Measurements from ENCODE around the gene CCDC106.

The CCDC106 gene

DNA sequence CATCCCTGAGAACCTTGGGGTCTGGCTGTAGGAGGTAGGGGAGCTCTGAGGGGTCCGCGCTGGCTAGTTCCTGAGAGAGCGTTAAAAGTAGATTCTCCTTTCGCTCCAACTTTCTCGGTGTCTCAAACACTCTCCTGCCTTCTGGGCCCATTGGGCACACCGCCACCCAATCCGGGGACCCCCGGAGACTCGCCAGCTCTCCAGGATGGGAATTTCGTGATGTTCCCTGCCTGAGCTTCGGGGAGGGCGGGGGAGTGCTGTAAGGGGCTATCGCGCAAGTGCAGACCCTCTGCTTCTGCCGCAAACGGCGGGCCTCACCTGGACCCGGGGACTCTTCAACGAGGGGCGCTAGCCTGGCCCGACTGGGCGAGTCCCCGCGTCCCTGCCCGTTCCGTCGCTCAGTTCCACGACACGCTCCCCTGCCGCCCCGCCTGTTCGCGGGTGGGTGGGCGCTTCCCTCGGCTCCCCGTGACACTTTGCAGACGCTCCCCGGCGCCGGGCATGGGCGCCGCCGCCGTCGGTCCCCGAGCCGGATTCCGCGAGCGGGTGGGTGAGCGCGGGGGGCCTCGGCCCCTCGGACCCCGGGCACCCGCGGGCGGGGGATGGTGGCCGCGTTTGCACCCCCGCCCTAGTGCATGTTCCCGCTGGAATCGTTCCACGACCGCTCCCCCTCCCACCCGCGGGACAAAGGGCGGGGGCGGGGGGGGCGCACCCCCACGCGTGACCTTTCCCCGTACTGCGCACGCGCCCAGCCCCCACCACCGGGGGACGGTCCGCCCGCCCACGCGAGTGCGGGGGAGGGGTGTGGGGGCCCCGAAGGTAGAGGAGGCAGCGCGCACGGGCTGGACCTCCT, at the start of gene CCDC106:
CCDC106 (plus strand) TSS at position 481 of the 853 bp plus-strand sequence. CDS start 835 bp downstream, outside the sequence.
- DNase-seq, result peak; percentile 79

GRCh38 chr19:55598719-55599467, 49.1 kb upstream of the CCDC106 start:
- no peak for TF ChIP-seq CTCF (IDR thresholded peaks at IDR 0.05)
- H3K4me3 Mint-ChIP-seq, result peak overlapping the region; percentile 96
- peak overlapping the region; percentile 99 for H3K27ac Mint-ChIP-seq
- peaks cover 10% of the 10 kb centered on the region for H3K9me3 Mint-ChIP-seq
- H3K27me3 Mint-ChIP-seq (ENCODE audit: low read depth, poor library complexity), result no peaks in the 10 kb centered on the region
- peaks cover 48% of the 10 kb centered on the region for H3K36me3 Mint-ChIP-seq (ENCODE audit: low read depth)
- DNase-seq, result peak; percentile 98
- H3K4me1 Mint-ChIP-seq, result peaks cover 37% of the 10 kb centered on the region

More for the DNA sequence above, at the start of gene CCDC106:
- Mint-ChIP-seq H3K9me3 (no peaks in the 10 kb centered on the region), H3K27ac (peak within 1 kb of the TSS; percentile 61), H3K4me1 (peaks cover 48% of the 10 kb centered on the region), H3K4me3 (peak within 1 kb of the TSS; percentile 85), H3K27me3 (ENCODE audit: low read depth, poor library complexity) (no peaks in the 10 kb centered on the region), H3K36me3 (ENCODE audit: low read depth) (peaks cover 21% of the 10 kb centered on the region)
- TF ChIP-seq CTCF (IDR thresholded peaks at IDR 0.05), result no peak

DNA sequence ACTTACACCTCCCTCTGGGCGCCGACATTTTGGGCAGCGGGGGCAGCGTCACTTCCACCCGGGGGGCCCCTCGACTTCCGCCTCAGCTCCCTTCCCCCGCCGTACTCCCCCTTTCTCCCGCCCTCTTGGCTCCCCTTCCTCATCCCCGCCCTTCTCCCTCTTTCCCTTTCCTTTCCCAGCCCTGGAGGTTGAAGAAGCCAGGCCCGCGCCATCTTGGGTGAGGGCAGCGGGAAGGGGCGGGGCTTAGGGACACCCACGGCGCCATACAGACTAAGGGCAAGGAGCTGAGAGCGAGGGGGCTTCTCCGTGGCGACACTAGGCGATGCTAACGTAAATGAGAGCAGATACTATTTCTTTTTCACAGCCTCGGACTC, 48.6 kb upstream of the CCDC106 start, which contains the start of gene FIZ1:
FIZ1 (minus strand) TSS at position 50 of the 374 bp plus-strand sequence. CDS start 1,652 bp downstream, outside the sequence.
- Mint-ChIP-seq H3K4me1 (peaks cover 39% of the 10 kb centered on the region), H3K4me3 (peak within 1 kb of the TSS; percentile 96), H3K9me3 (peaks cover 10% of the 10 kb centered on the region), H3K36me3 (ENCODE audit: low read depth) (peaks cover 47% of the 10 kb centered on the region), H3K27me3 (ENCODE audit: low read depth, poor library complexity) (no peaks in the 10 kb centered on the region), H3K27ac (peak within 1 kb of the TSS; percentile 99)
- TF ChIP-seq CTCF (IDR thresholded peaks at IDR 0.05), result no peak
- peak; percentile 98 for DNase-seq

- Mint-ChIP-seq H3K9me3 (peaks cover 10% of the 10 kb centered on the region), H3K4me3 (peak within 1 kb of the TSS; percentile 96), H3K36me3 (ENCODE audit: low read depth) (peaks cover 41% of the 10 kb centered on the region), H3K4me1 (peaks cover 43% of the 10 kb centered on the region), H3K27ac (peak within 1 kb of the TSS; percentile 99), H3K27me3 (ENCODE audit: low read depth, poor library complexity) (no peaks in the 10 kb centered on the region)
- peak; percentile 87 for DNase-seq
- TF ChIP-seq CTCF (IDR thresholded peaks at IDR 0.05), result no peak
Measured at GRCh38 chr19:55599842-55600661, 48.0 kb upstream of the CCDC106 start, which contains the start of gene ZNF524. Gene ZNF524, plus strand, starts transcription at chr19:55600288. Its CDS starts 1,825 bp downstream, at chr19:55602113.

DNA sequence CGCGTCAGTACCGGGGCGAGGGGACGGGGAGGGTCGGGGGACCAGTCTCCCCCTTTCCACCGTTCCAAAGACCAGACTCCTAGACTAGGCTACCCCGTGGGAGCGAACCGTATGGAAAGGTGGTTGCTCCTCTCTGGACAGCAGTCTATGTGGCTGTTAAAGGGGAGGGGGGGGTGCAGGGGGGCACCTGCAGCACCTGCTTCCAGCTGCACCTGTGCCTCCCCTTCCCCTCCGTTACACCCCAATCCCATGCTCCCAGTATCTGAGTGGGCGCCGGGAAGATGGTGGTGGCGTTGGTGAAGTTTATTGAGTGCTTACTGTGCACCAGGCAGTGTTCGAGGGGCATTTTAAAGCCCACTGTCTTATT, 47.4 kb upstream of the CCDC106 start:
- DNase-seq, result no peak
- H3K9me3 Mint-ChIP-seq, result peaks cover 10% of the 10 kb centered on the region

More for the DNA sequence above, 47.4 kb upstream of the CCDC106 start:
- TF ChIP-seq CTCF (IDR thresholded peaks at IDR 0.05), result no peak
- H3K4me3 Mint-ChIP-seq, result peak overlapping the region; percentile 82
- H3K36me3 Mint-ChIP-seq (ENCODE audit: low read depth), result peaks cover 35% of the 10 kb centered on the region
- H3K27me3 Mint-ChIP-seq (ENCODE audit: low read depth, poor library complexity), result no peaks in the 10 kb centered on the region
- peaks cover 43% of the 10 kb centered on the region for H3K4me1 Mint-ChIP-seq
- H3K27ac Mint-ChIP-seq, result no peak overlapping the region
